Adipose tissue (tissue), 3 donors: ENCODE data around the gene CCDC157. TPM values are rescaled to one million over a fixed set of nuclear protein-coding genes. Genes with fewer than 3 reads are reported as not detected.

Source experiments
- H3K27ac ChIP-seq: one replicate; pipeline ENCODE4 v1.5.1; 2013; ENCODE audit warnings: low read depth, low read length
- WGBS, 3 donors: extraction: QIAGEN DNeasy Blood & Tissue Kit; methylation state at CpG; one replicate each; pipeline ENCODE4 v1.1.7; 2013; 5-methylcytosine and 5-hydroxymethylcytosine counted together
- polyA plus RNA-seq, 3 donors: library from polyadenylated mRNA; stranded (reverse); fragments of 200-250 nt; gene quantifications; one replicate each; pipeline ENCODE4 v1.2.3, GENCODE V29; 2013
- donor health status: healthy with polysubstance abuse.
- donor health status: Bipolar disorder and iron deficiency.
- donor health status: healthy.

Gene CCDC157
- polyA plus RNA-seq, 3 donors = 1.3 to 1.5 (median 1.5) TPM

DNA sequence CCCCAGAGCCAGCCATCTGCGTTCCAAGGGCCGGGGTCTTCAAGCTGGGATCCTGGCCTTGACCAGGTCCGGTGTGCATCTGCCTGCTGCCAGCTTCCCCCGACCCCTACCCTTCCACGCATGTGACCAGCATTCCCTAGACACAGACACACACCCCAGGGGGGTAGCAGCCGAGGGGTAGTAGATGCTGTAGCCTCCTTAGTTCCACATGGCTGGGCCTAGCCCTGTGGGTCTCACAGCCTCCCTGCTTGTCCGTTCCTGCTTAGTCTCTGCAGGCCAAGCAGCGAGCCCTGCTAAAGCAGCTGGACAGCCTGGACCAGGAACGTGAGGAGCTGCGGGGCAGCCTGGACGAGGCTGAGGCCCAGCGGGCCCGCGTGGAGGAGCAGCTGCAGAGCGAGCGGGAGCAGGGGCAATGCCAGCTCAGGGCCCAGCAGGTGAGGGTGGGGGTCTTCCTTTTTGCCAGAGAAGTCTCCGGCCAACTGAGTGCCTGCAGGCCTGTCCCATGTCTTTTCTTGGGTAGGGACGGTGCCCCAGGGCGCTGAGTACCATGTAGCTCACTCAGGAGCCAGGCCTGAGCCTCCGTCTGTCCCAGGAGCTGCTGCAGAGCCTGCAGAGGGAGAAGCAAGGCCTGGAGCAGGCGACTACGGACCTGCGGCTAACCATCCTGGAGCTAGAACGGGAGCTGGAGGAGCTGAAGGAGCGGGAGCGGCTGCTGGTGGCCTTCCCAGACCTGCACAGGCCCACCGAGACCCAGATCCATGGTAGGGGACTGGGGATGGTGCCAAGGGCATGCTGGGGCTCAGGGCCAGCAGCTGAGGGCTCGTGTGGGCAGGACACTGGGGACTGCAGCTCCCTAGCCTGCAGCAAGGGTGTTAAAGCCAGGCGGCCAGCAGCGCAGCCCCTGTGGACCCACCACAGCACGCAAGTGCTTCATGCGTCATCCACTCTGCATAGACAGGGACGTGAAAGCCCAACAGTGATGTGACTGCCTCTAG is 16.8 kb downstream of the CCDC157 start:
- H3K27ac ChIP-seq = no peak overlapping the region
- 83 to 86% (median 84%) methylated on average over 33 of the region's 33 CpGs for WGBS, 3 donors

DNA sequence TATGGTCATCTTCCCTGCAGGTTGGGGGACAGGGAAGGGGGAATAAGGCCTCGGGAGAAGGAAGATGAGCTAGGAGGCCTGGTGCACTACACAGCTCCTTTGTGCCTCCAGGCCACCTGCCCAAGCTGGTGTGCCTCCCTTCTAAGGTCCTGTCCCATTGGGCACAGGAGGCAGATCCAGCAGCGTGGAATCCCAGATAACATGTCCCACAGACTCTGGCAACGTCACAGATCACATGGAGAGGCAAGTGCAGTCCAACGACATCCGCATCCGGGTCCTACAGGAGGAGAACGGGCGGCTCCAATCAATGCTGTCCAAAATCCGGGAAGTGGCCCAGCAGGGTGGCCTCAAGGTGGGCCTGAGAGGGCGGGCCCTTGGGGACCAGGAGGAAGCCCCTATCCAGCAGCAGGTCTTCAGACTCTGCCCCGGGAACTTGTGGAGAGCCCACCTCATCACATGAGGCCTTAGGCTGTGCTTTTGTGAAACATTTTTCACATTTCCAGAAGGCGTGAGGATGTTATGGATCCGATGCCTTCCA is 18.6 kb downstream of the CCDC157 start:
- WGBS, 3 donors = 92 to 95% (median 93%) methylated on average over 13 of the region's 13 CpGs
- no peak overlapping the region for H3K27ac ChIP-seq

DNA sequence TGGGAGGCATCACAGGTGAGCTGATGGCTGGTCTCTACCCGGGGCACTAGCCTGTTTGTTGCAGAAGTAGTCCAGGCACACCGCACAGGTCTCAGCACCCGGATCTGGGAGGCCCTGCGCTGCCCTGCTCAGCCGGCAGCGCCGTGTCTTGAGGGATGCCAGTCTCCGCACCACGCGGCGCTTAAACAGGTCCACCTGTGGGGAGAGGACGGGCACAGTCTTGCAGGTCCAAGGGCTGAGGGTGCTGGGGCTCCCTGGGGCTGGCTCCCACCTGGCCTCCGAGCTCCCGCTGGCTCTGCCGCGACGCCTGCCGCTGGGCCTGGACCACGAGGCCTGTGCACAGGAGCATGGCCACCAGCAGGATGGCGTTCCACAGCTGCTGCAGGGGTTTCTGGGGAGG is 23.2 kb downstream of the CCDC157 start:
- 96% methylated on average over 19 to 20 of the region's 20 CpGs for WGBS, 3 donors
- H3K27ac ChIP-seq = no peak overlapping the region

DNA sequence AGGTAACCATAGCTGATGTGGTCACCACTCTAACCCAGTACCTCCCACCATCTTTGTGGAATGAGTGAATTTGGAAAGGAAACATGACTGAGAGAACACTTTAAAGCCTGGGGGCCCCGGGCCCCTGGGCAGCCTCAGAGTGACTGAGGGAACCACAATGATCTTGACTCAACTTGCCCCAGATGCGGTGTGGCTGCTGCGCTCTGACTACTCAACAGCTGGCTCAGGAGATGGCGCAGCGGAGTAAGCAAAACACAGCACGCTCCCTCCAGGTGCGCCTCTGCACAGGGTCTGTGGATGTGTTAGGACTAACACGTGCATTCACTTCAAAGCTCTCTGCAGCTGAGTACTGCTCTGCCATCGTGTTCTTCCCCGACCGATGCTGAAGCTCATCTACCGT is 24.5 kb downstream of the CCDC157 start:
- H3K27ac ChIP-seq = no peak overlapping the region
- WGBS, 3 donors = 84 to 98% (median 85%) methylated on average over 12 of the region's 12 CpGs

DNA sequence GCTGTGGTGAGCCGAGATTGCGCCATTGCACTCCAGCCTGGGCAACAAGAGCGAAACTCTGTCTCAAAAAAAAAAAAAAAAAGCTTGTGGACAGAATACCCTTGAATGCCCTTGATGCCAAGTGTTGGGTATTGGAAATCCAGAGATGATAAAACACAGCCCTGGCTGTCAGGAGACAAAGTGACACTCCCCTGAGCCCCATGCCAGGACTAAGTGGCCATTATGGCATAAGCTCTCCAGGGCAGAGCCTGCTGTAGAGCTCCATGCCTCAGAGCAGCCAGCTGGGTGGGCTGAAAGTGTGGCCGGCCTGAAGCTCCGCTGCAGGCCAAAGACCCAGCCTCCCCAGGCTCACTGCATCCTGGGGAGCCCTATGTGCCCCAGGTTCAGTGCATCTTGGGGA is 25.5 kb downstream of the CCDC157 start:
- 88 to 100% (median 90%) methylated on average over 4 to 5 of the region's 5 CpGs for WGBS, 3 donors
- no peak overlapping the region for H3K27ac ChIP-seq

DNA sequence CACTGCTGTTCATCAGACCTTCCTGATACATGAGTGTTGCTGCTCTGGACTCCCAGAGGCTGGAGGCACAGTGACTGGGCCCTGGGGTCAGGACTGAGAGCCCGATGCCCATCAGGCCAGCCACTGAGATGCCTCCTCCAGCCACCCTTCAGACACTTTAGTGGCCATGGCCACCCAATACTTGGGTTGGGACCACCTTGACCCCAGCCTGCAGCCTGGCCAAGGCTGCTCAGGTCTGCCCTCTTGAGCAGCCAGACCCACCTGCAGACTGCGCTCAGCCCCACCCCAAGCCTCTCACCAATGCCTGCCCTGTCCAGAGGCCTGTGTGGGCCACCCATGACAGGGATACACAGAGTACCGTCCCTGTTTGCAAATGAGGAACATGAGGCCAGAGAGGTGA is 26.3 kb downstream of the CCDC157 start:
- H3K27ac ChIP-seq = no peak overlapping the region
- WGBS, 3 donors = 56 to 87% (median 59%) methylated on average over 3 of the region's 3 CpGs

DNA sequence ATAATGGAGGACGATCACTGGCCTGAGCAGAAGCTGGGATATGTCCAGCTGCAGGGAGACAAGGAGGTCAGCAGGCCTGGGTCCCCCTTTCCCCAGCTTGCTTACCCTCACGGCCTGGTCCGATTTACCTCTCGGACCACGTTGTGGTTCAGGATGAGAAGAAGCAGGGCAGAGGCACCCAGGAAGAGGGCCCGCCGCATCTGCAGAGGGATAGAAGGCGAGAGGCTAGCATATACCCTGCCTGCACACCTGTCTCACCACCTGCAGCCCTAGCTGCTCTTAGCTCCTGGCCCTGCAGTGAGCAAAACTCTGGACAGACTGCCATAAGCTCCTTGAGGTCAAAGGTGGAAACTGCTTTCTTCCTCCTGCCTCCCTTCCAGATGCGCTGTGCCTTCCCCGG is 29.1 kb downstream of the CCDC157 start:
- WGBS, 3 donors = 92 to 96% (median 94%) methylated on average over 8 to 10 of the region's 10 CpGs
- H3K27ac ChIP-seq = no peak overlapping the region

DNA sequence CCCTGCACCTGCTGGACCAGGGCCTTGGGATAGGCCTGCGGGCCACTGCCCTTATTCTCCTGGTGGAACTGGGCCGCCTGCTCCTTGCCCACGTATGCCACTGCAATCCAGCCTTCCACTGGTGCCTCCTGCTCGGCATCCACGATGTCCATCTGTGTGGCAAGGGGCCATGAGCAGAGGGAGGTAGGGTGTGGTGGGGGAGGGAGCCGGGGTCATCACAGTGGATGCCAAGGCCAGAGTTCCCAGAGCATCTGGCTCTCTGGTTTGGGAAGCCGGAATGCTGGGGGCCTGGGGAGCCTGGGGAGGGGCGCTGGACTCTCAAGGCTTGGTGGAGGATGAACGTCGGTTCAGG is 29.8 kb downstream of the CCDC157 start:
- H3K27ac ChIP-seq = no peak overlapping the region
- WGBS, 3 donors = 21 to 26% (median 26%) methylated on average over 10 of the region's 10 CpGs

DNA sequence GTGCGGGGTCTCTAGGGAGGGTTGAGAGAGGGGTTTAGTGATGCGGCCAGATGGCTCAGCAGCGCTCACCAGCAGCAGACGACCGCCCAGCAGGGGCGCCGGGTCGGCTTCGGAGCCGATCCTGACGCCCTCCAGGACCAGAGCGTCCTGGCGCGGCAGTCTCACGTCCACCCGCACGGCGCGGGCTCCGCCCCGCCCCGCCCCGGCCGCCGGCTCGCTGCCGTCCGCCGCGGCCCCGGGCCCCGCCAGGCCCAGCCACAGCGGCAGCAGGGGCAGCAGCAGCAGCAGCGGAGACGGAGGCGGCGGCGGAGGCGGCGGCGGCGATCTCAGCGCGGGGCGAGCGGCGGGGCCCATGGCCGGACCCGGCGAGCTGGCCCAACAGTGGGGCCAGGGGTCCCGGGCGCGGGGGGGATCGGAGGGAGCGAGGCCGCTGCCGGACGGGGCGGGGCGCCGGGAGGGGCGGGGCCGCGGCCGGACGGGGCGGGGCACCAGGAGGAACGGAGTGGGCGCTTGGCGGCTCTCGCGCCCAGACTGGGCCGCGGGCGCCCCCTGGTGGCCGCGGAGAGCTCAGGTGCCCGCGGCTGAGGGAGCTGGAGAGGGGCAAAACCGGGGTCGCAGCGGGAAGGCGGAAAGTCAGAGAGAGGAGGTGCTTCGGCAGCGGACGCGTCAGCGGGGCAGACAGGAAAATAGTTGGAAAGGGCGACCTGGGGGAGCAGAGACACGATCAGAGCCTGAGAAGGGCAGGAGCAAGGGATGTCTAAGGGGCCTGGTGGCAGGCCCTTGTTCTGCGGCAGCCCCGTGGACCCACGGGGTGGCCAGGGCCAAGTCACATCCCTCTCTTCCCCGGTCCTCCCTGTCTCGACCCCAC is 30.4 kb downstream of the CCDC157 start, which contains the start of gene RNF215:
Gene RNF215 (minus strand): TSS at position 452 of the 868 bp plus-strand sequence. CDS start 98 bp downstream, at position 354.
- WGBS, 3 donors = 1 to 2% (median 2%) methylated on average over 44 to 94 of the region's 95 CpGs
- H3K27ac ChIP-seq = no peak within 1 kb of the TSS

DNA sequence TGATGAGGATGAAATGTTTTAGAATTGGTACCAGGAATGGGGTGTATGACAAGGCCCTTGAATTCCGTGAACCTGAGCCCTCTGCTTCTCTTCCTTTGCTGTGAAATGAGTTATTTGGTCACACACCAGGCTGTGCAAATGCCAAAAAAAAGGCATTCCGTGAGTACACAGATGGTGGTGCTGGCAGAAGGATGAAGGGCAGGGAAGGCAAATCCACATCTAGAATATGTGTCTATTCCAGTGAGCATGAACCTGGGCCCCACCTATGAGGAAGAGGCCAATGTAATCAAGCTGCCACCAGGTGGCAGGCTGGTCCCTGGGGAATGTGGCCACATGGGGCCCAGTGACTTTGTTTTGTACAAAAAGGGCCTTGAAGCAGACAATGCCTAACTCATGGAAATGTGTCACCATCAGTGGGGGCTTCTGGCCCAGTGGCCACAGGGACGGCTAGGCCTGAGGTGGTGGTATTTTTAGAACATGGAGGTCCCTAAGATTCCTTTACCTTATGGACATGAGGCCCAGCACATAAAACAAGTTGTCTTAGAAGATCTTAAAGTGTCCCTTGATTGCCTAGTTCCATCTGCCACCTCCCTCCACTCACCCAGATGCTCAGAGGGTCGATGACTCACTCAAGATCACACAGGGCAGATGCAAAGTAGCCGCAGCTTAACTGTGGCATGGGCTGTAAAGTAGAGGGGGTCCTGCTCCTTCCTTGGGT is 34.3 kb downstream of the CCDC157 start:
- WGBS, 3 donors = 50 to 73% (median 68%) methylated on average over 5 of the region's 5 CpGs
- no peak overlapping the region for H3K27ac ChIP-seq

DNA sequence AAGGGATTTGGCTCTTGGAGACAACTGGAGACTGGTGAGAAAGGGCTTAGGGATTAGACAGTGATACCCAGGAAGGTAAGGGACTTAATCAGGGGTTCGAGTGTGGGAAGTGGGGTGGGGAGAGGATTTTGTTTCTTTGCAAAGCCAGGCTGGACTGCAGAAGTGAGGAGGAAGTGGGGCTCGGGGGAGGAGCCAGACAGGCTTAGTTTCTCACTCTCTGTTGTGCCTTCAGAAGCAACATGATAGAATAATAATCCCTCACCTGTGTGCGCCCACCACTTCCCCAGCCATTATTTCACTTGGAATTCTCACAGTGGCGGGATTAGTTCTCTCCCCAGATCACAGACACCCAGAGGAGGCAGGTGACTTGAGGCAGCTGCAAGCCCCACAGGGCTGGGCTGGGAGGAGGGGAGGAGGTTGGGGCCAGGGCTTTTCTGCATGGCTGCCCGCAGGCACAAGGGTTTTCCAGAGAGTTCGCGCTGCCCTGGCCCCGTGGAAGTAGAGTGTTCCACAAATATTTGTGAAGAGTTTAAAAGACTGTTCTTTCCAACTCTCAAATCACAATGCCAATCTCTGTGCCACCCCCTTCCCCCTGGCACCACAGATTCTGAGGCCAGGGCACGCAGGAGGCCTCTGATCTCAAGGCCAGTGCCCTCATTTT is 36.0 kb downstream of the CCDC157 start:
- WGBS, 3 donors = 68 to 78% (median 69%) methylated on average over 9 of the region's 9 CpGs
- no peak overlapping the region for H3K27ac ChIP-seq

DNA sequence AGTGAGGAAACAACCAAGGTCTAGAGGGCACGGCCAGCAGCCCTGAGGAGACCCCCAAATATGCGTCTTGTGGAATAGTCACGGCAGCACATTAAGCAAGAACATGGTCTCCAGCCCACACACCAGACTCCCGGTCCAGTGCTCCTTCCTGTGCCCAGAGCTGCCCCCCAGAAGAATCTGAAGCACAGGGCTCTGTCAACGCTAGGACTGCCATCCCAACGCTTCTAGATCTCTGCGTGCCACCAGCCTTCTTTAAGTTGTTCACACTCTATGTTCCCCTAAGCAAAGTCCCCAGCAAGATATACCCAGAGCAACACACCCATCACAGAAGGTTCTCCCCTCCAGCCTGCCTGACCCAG is 36.5 kb downstream of the CCDC157 start:
- WGBS, 3 donors = 80 to 84% (median 84%) methylated on average over 7 of the region's 7 CpGs
- no peak overlapping the region for H3K27ac ChIP-seq

DNA sequence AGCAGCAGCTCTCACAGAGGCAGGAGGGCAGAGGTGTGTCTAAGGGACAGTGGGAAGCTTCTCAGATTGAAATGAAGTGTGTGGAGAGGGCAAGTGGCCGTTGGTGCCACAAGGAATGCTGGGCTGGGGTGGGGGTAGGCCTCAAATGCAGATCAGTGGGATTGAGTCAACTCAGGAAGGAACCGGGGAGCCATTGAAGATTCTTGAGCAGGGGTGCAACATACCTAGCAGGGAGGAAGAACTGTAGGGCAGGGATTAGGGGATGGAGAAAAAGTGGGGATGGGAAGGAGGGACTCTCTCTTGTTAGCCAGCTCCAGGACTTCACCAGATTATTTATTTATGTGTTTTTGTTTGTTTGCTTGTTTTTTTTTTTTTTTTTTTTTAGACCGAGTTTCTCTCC is 37.1 kb downstream of the CCDC157 start:
- H3K27ac ChIP-seq = no peak overlapping the region
- WGBS, 3 donors = 81 to 87% (median 82%) methylated on average over 3 of the region's 3 CpGs

DNA sequence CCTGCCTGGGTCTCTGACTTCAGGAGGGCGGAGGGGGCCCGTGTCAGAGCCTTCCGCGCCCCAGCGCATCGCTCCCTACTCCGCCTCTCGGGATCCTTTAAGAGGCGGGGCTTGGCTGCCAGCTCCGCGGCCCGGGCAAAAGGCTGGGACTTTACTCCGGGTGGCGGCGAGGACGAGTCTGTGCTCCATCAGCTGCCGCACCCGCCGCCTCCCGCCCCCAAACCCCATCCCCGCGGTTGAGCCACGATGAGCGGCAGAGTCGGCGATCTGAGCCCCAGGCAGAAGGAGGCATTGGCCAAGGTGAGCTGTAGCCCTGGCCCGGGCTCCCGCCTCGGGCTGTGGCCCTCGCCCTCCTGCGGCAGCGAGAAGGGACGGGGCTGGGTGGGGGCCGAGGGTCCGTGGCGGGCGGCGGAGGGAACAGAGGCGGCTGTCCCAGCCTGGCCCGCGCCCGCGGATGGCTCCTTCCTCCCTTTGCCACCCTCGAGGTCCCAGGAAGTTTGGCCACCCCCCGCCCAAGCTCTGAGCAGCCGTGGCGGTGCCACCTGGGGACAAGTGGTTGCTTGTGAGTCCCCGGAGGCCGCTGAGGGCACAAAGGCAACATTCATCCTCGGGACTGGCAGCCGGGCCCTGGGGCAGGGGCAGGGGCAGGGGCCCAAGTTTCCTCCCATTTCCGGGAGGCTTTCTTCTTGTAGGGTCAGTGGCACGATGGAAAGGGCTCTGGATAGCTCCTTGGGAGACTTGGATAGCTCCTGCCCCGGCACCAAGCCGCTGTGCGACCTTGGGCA is 40.3 kb downstream of the CCDC157 start, which contains the start of gene SEC14L2:
Gene SEC14L2 (plus strand): TSS at position 148 of the 785 bp plus-strand sequence. CDS start 99 bp downstream, at position 247.
- WGBS, 3 donors = 0 to 2% (median 1%) methylated on average over 51 to 56 of the region's 56 CpGs
- no peak within 1 kb of the TSS for H3K27ac ChIP-seq

DNA sequence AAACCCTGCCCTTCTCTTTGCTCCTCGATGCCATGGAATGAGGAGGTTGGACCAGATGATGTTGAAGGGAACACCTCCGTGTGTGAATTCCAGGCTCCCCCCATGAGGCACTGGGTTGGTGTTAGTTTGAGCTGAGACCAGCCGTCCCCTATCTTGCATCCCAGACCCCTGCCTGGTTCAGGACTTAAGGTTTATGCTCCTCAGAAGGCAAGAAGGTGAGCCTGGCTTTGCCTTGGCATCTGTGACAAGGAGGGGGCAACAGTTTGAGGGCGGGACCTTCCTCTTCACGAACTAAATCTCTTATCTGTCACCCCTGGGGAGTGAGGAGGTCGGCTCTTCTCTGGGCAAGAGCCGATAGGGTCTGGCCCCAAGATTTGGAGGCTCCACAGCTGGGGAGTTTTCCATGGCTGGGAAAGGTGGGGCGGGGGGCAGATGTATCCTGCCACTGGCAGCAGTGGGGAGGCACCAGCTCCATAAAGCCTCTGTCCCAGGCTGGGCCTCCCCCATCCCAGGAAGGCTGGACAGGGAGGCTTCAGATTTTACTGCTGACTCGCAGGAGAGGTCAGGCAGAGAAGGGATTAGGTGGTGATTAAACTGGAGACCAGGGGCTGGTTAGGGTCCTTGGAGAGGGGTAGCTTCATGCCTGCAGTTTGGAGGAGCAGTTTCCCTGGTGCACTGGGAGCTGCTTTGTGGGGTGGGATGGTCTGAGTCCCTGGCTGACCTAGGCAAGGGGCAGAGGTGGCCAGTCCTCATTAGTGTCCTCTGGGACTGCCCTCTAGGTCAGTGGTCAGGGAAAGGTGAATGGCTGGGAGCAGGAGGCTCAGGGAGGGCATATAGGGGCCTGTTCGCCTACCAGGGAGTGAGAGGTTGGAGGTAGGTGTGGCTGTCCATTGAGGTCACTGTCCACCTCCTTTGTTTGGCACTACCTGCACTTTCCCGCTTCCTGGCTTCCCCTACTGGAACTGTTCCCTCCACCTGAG is 41.1 kb downstream of the CCDC157 start:
- no peak overlapping the region for H3K27ac ChIP-seq
- 24 to 28% (median 25%) methylated on average over 11 of the region's 11 CpGs for WGBS, 3 donors
